Right atrium auricular region (tissue), 2 donors: Measurements from ENCODE around the gene DCDC2. TPM values are rescaled to one million over a fixed set of nuclear protein-coding genes. Genes with fewer than 3 reads are reported as not detected.

Experiments
- DNase-seq: peaks from one replicate; pipeline ENCODE4 v3.0.0-alpha.2; 2019; ENCODE audit warnings: low spot score
- H3K27ac ChIP-seq, 2 donors: fragments of 200-600 bp; sonication (generic); 1 replicate in 1 of 2; 2 replicates in 1 of 2; pipeline ENCODE4 v1.5.1; 2016 to 2019
- H3K27me3 ChIP-seq, 2 donors: fragments of 200-600 bp; sonication (generic); one replicate each; pipeline versions ENCODE4 v1.5.1 to v1.6.0; 2017 to 2019
- H3K36me3 ChIP-seq: fragments of 200-600 bp; sonication (generic); one replicate; pipeline ENCODE4 v1.5.1; 2016
- H3K4me1 ChIP-seq, 2 donors: fragments of 200-600 bp; sonication (generic); one replicate each; pipeline versions ENCODE4 v1.5.1 to v1.6.0; 2017 to 2019
- H3K4me3 ChIP-seq, 2 donors: fragments of 200-600 bp; sonication (generic); 1 replicate in 1 of 2; 2 replicates in 1 of 2; pipeline ENCODE4 v1.5.1; 2017 to 2019; ENCODE audit warnings: mild to moderate bottlenecking in 1 of 2, moderate library complexity in 1 of 2
- H3K9me3 ChIP-seq, 2 donors: fragments of 200-600 bp; sonication (generic); one replicate each; pipeline ENCODE4 v1.5.1; 2019
- CTCF ChIP-seq, 2 donors: fragments of 200-600 bp; sonication (generic); IDR thresholded peaks; one replicate each; pipeline ENCODE4 v1.5.1; 2019; ENCODE audit warnings: antibody characterized with exemption in 2 of 2
- total RNA-seq, 2 donors: library from RNA; depleted of rRNA; stranded (reverse); fragments of >200 nt; gene quantifications; one replicate each; pipeline ENCODE4 v1.1.0, GENCODE V29; 2016

DCDC2 gene
- total RNA-seq, 2 donors from 2014 or later = not detected

- Histone ChIP-seq H3K4me1 (no peaks in the 10 kb centered on the region), H3K27me3 (no peaks in the 10 kb centered on the region), H3K27ac (no peak overlapping the region), H3K4me3 (no peak overlapping the region), H3K9me3 (no peaks in the 10 kb centered on the region), H3K36me3 (no peaks in the 10 kb centered on the region)
- DNase-seq = no peak
- TF ChIP-seq CTCF (IDR thresholded peaks at IDR 0.05) = no peak
These were observed 25.5 kb downstream of the DCDC2 start for GRCh38 chr6:24332317-24332716.

GRCh38 chr6:24330137-24330732 is 27.6 kb downstream of the DCDC2 start:
- Histone ChIP-seq H3K36me3 (no peaks in the 10 kb centered on the region), H3K27me3 (no peaks in the 10 kb centered on the region), H3K4me3 (no peak overlapping the region), H3K9me3 (no peaks in the 10 kb centered on the region), H3K4me1 (no peaks in the 10 kb centered on the region), H3K27ac (no peak overlapping the region)
- DNase-seq = no peak
- TF ChIP-seq CTCF (IDR thresholded peaks at IDR 0.05) = no peak

GRCh38 chr6:24329451-24329850 is 28.4 kb downstream of the DCDC2 start:
- no peak overlapping the region for H3K4me3 ChIP-seq
- H3K4me1 ChIP-seq = no peaks in the 10 kb centered on the region
- no peaks in the 10 kb centered on the region for H3K36me3 ChIP-seq
- H3K27ac ChIP-seq = no peak overlapping the region
- no peak for TF ChIP-seq CTCF (IDR thresholded peaks at IDR 0.05)
- no peaks in the 10 kb centered on the region for H3K27me3 ChIP-seq
- H3K9me3 ChIP-seq = no peaks in the 10 kb centered on the region
- no peak for DNase-seq

GRCh38 chr6:24329022-24329421 is 28.8 kb downstream of the DCDC2 start:
- Histone ChIP-seq H3K4me3 (no peak overlapping the region), H3K4me1 (no peaks in the 10 kb centered on the region), H3K9me3 (no peaks in the 10 kb centered on the region), H3K36me3 (no peaks in the 10 kb centered on the region), H3K27ac (no peak overlapping the region), H3K27me3 (no peaks in the 10 kb centered on the region)
- no peak for DNase-seq
- no peak for TF ChIP-seq CTCF (IDR thresholded peaks at IDR 0.05)

GRCh38 chr6:24327756-24328155 is 30.1 kb downstream of the DCDC2 start:
- no peak for DNase-seq
- no peak overlapping the region for H3K4me3 ChIP-seq
- H3K27me3 ChIP-seq = no peaks in the 10 kb centered on the region
- no peak for TF ChIP-seq CTCF (IDR thresholded peaks at IDR 0.05)
- H3K9me3 ChIP-seq = no peaks in the 10 kb centered on the region
- no peak overlapping the region for H3K27ac ChIP-seq
- H3K36me3 ChIP-seq = no peaks in the 10 kb centered on the region
- no peaks in the 10 kb centered on the region for H3K4me1 ChIP-seq

GRCh38 chr6:24325978-24326377 is 31.9 kb downstream of the DCDC2 start:
- TF ChIP-seq CTCF (IDR thresholded peaks at IDR 0.05) = no peak
- no peak overlapping the region for H3K4me3 ChIP-seq
- no peaks in the 10 kb centered on the region for H3K27me3 ChIP-seq
- DNase-seq = no peak
- no peak overlapping the region for H3K27ac ChIP-seq
- no peaks in the 10 kb centered on the region for H3K9me3 ChIP-seq
- no peaks in the 10 kb centered on the region for H3K4me1 ChIP-seq
- H3K36me3 ChIP-seq = no peaks in the 10 kb centered on the region
